HEK293T (cell line): ENCODE measurements around the gene GSTA1.
"Not testable (repeated sequence)": the region's sequence is repeated elsewhere in the genome, so short reads cannot be mapped to it uniquely, and the experiment has no call there.

Experiments
- CTCF ChIA-PET: fragments of 350-600 bp; formaldehyde crosslinking; extraction: SDS; loops from one replicate; lab custom pipeline; 2021; ENCODE audit warnings: antibody characterized with exemption, inconsistent platforms; lab: Yijun Ruan, JAX
- POLR2A ChIA-PET: fragments of 350-600 bp; formaldehyde crosslinking; extraction: SDS; loops from one replicate; lab custom pipeline; 2020; ENCODE audit warnings: antibody characterized with exemption, inconsistent platforms; lab: Yijun Ruan, JAX
- DNase-seq: peaks from one replicate; pipeline ENCODE4 v3.0.0; 2012; ENCODE audit warnings: mixed read lengths; ENCODE audit errors: extremely low spot score
- ARNT ChIP-seq: fragments of 450-650 bp; IDR thresholded peaks from 2 replicates; pipeline ENCODE4 v1.6.1; 2017; ENCODE audit warnings: mild to moderate bottlenecking
- BHLHE40 ChIP-seq: fragments of 450-650 bp; IDR thresholded peaks from 2 replicates; pipeline ENCODE4 v1.6.1; 2016; ENCODE audit warnings: mild to moderate bottlenecking, moderate library complexity, borderline replicate concordance
- CTBP1 ChIP-seq: fragments of 450-650 bp; IDR thresholded peaks from 2 replicates; pipeline ENCODE4 v1.6.1; 2016; ENCODE audit warnings: borderline replicate concordance
- ELF4 ChIP-seq: fragments of 450-650 bp; IDR thresholded peaks from 2 replicates; pipeline ENCODE4 v1.6.1; 2017; ENCODE audit warnings: antibody characterized with exemption
- FOXA1 ChIP-seq: fragments of 450-650 bp; IDR thresholded peaks from 2 replicates; pipeline ENCODE4 v1.6.1; 2016; ENCODE audit warnings: mild to moderate bottlenecking
- FOXK2 ChIP-seq: fragments of 450-650 bp; IDR thresholded peaks from 2 replicates; pipeline ENCODE4 v1.6.1; 2016; ENCODE audit warnings: mild to moderate bottlenecking
- FOXM1 ChIP-seq: fragments of 450-650 bp; IDR thresholded peaks from 2 replicates; pipeline ENCODE4 v1.6.1; 2017; ENCODE audit warnings: mild to moderate bottlenecking, borderline replicate concordance
- HDGF ChIP-seq: fragments of 450-650 bp; IDR thresholded peaks from 2 replicates; pipeline ENCODE4 v1.6.1; 2017; ENCODE audit warnings: antibody characterized with exemption, borderline replicate concordance
- L3MBTL2 ChIP-seq: fragments of 450-650 bp; conservative IDR thresholded peaks from 2 replicates; pipeline ENCODE4 v1.6.1; 2016; ENCODE audit warnings: mild to moderate bottlenecking
- LEF1 ChIP-seq: fragments of 450-650 bp; IDR thresholded peaks from 2 replicates; pipeline ENCODE4 v1.6.1; 2017; ENCODE audit warnings: mild to moderate bottlenecking, borderline replicate concordance
- NFRKB ChIP-seq: fragments of 450-650 bp; IDR thresholded peaks from 2 replicates; pipeline ENCODE4 v1.6.1; 2016; ENCODE audit warnings: mild to moderate bottlenecking, moderate library complexity
- PKNOX1 ChIP-seq: fragments of 450-650 bp; IDR thresholded peaks from 2 replicates; pipeline ENCODE4 v1.6.1; 2016
- SP1 ChIP-seq: fragments of 450-650 bp; IDR thresholded peaks from 2 replicates; pipeline ENCODE4 v1.6.1; 2017
- SUZ12 ChIP-seq: fragments of 450-650 bp; IDR thresholded peaks from 2 replicates; pipeline ENCODE4 v1.6.1; 2016; ENCODE audit warnings: mild to moderate bottlenecking
- TARDBP ChIP-seq: fragments of 450-650 bp; IDR thresholded peaks from 2 replicates; pipeline ENCODE4 v1.6.1; 2016
- ZNF384 ChIP-seq: fragments of 450-650 bp; IDR thresholded peaks from 2 replicates; pipeline ENCODE4 v1.6.1; 2016

Gene GSTA1

GRCh38 chr6:52760105-52760765, 43.4 kb downstream of the GSTA1 start:
- no peak for TF ChIP-seq FOXK2
- no peak for TF ChIP-seq ELF4
- TF ChIP-seq HDGF, result no peak
- TF ChIP-seq SUZ12, result no peak
- no peak for TF ChIP-seq LEF1
- TF ChIP-seq FOXM1, result no peak
- no peak for TF ChIP-seq BHLHE40
- TF ChIP-seq NFRKB, result no peak
- no peak for TF ChIP-seq TARDBP
- TF ChIP-seq ZNF384, result no peak
- CTCF ChIA-PET, result no interaction called here
- POLR2A ChIA-PET, result no interaction called here

GRCh38 chr6:52759085-52759484, 44.5 kb downstream of the GSTA1 start:
- DNase-seq, result no peak
- ChIA-PET POLR2A (no interaction called here), CTCF (no interaction called here)
- no peak for TF ChIP-seq TARDBP
- no peak for TF ChIP-seq FOXK2
- no peak for TF ChIP-seq SP1
- TF ChIP-seq ELF4, result no peak
- no peak for TF ChIP-seq FOXM1
- TF ChIP-seq PKNOX1, result no peak
- TF ChIP-seq SUZ12, result no peak
- TF ChIP-seq NFRKB, result no peak

More at GRCh38 chr6:52760105-52760765, 43.4 kb downstream of the GSTA1 start:
- DNase-seq, result no peak

GRCh38 chr6:52757651-52758338, 45.8 kb downstream of the GSTA1 start:
- CTCF ChIA-PET, POLR2A ChIA-PET, DNase-seq: not testable (repeated sequence)

DNA sequence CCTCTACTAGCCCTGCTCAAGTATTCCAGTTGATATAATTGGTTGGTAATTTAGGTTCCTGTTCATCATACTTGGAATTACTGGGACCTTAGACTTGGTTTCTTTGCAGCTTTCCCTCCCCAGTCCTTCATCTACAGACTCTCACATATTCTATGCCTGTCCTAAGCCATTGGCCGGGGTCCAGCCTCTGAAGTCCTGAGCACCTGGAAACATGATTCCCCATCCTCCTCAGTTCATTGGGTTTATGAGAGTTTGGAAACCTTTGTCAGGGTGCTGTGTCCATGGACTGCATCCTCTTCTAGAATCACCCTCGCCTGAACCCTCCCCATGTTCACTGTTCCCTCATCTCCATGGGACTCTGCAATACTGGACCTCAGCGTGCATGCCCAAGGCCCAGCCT, 49.2 kb downstream of the GSTA1 start:
- no peak for DNase-seq
- POLR2A ChIA-PET, result no interaction called here
- CTCF ChIA-PET, result no interaction called here
- TF ChIP-seq FOXK2, result no peak
- TF ChIP-seq CTBP1, result no peak
- TF ChIP-seq TARDBP, result no peak
- no peak for TF ChIP-seq ELF4
- TF ChIP-seq SUZ12, result no peak
- no peak for TF ChIP-seq PKNOX1
- no peak for TF ChIP-seq ZNF384
- no peak for TF ChIP-seq FOXA1
- no peak for TF ChIP-seq SP1
- no peak for TF ChIP-seq FOXM1
- no peak for TF ChIP-seq LEF1
- no peak for TF ChIP-seq BHLHE40
- no peak for TF ChIP-seq HDGF
- no peak for TF ChIP-seq ARNT
- no peak for TF ChIP-seq L3MBTL2
- TF ChIP-seq NFRKB, result no peak

DNA sequence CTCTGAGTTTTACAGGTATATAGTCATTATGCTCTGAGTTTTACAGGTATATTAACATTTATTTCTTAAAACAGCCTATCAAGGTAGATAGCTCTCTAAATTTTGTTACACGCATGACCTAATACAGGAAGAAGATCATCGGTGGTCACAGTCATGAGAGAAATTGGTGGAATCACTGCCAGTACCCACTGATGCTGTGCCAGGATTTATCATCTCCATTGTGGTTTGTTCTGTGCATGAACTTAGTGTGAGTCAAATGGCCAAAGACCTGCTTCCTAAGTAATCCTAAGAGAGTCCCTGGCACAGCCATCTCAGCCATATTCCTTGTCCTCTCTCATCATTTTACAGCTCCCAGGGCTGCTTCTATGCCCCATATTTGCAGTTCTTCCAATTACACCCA, 50.5 kb downstream of the GSTA1 start:
- CTCF ChIA-PET, DNase-seq, POLR2A ChIA-PET: not testable (repeated sequence)

DNA sequence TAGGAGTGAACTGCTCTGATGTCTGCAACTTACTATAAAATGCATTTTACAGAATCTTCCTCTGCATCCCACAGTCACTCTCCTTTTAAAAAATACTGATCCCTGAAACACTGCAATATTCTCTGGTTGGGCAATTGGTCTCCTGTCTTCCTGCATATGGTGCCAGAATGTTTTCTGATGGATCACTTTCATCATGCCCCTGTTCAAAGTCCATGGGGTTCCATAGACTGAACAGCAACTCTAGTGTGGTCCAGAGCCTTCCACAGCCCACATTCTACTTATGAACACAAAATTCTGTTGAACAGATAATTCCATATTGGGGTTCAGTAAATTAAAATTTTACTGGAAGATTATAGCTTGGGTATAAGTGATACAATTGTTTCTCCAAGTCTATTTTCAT, 51.3 kb downstream of the GSTA1 start:
- ChIA-PET POLR2A (no interaction called here), CTCF (no interaction called here)
- TF ChIP-seq TARDBP, result no peak
- no peak for TF ChIP-seq ELF4
- no peak for TF ChIP-seq LEF1
- TF ChIP-seq PKNOX1, result no peak
- no peak for TF ChIP-seq SP1
- no peak for TF ChIP-seq SUZ12
- no peak for TF ChIP-seq CTBP1
- TF ChIP-seq HDGF, result no peak
- no peak for TF ChIP-seq FOXA1
- no peak for TF ChIP-seq NFRKB
- DNase-seq, result no peak

GRCh38 chr6:52749556-52750152, 54.0 kb downstream of the GSTA1 start:
- POLR2A ChIA-PET, result no interaction called here
- DNase-seq, result no peak
- CTCF ChIA-PET, result no interaction called here
- no peak for TF ChIP-seq PKNOX1
- no peak for TF ChIP-seq NFRKB
- TF ChIP-seq FOXK2, result no peak
- TF ChIP-seq ZNF384, result no peak
- TF ChIP-seq LEF1, result no peak
- TF ChIP-seq FOXA1, result no peak
- no peak for TF ChIP-seq ELF4
- TF ChIP-seq CTBP1, result no peak
- no peak for TF ChIP-seq L3MBTL2
- no peak for TF ChIP-seq SUZ12
- TF ChIP-seq FOXM1, result no peak
- no peak for TF ChIP-seq TARDBP
- TF ChIP-seq BHLHE40, result no peak
- no peak for TF ChIP-seq SP1
- TF ChIP-seq ARNT, result no peak

GRCh38 chr6:52747301-52747700, 56.3 kb downstream of the GSTA1 start:
- POLR2A ChIA-PET, CTCF ChIA-PET, DNase-seq: not testable (repeated sequence)
